Stimulated activated CD4-positive, alpha-beta T cell treated with anti-CD3 and anti-CD28 coated beads, Interleukin-2, amount 100 ng/mL, for 48 hours (primary cell): ENCODE data around the gene CLDN18.

ENCODE experiments used
- DNase-seq, 2 donors: peaks; one replicate each; pipeline ENCODE4 v3.0.0-alpha.2; 2020

CLDN18 gene

DNA sequence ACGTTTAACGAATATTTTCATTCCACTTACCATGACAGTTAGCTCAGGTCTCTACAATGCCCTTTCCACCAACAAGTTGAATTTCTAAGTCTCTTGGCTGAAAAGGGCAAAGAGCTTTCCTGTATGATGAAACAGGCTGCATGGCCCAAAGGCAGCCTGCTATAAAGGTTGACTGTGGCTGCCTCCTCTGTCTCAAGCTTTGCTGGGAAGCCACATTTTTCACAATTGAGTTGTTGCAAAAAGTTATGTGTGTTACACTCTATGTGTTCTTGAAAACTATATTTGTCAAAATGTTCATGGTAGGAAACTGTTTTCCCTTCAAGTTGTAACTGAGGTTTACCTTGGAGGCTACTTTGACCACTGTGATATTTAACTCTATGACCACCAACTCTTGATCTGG lies 56.0 kb downstream of the CLDN18 start:
- no peak for DNase-seq

- DNase-seq = peak in 1 of 2 donors; percentile 24
Observed at GRCh38 chr3:138066383-138066782, 56.4 kb downstream of the CLDN18 start.

- DNase-seq = no peak
Observed at GRCh38 chr3:138066972-138067371, 57.0 kb downstream of the CLDN18 start.

- no peak for DNase-seq
Observed at GRCh38 chr3:138068046-138068445, 58.1 kb downstream of the CLDN18 start.

GRCh38 chr3:138068579-138069174 lies 58.7 kb downstream of the CLDN18 start:
- peak; percentile 80 for DNase-seq

GRCh38 chr3:138070006-138070405 lies 60.0 kb downstream of the CLDN18 start:
- DNase-seq = no peak

GRCh38 chr3:138072796-138073195 lies 62.8 kb downstream of the CLDN18 start:
- no peak for DNase-seq

GRCh38 chr3:138078096-138078495 lies 68.1 kb downstream of the CLDN18 start:
- DNase-seq = no peak

DNA sequence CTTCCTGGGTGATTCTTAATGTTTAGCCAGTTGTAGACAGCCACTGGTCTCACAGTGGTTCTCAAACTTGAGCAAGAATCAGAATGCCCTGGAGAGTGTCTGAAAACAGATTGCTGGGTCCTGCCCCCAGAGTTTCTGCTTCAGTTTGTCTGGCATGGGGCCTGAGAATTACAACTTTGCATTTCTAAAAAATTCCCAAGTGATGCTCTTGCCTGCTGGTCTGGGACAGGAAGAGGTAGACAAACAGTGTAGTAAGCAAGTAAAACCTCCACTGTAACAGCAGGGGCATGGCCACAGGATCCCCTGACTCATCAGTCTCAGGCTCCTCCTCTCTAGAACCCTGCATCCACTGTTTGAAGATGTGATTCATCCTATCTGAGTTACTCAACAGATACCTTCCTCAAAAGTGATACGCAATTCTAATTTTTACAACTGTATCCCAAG lies 69.0 kb downstream of the CLDN18 start:
- no peak for DNase-seq

DNA sequence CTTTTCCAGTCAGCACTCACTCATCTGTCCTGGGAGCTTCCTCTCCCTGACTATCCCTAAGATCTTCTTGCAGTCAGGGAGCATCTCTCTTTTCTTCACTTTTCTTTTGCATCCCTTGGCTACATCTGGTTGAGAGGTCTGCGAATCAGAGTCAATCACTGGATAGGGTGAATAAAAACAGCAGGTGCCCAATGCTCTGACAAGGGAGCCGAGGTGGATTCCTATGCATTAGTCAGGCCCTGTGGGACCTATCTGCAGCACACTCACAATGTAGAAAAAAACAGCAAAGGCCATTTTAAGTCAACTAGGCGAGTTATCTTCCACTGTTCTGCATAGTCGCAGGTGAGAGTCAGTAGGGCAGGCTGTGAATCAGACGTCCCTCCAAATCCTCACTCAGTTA lies 69.9 kb downstream of the CLDN18 start:
- DNase-seq = no peak

GRCh38 chr3:138081371-138082084 lies 71.6 kb downstream of the CLDN18 start:
- DNase-seq = no peak

DNA sequence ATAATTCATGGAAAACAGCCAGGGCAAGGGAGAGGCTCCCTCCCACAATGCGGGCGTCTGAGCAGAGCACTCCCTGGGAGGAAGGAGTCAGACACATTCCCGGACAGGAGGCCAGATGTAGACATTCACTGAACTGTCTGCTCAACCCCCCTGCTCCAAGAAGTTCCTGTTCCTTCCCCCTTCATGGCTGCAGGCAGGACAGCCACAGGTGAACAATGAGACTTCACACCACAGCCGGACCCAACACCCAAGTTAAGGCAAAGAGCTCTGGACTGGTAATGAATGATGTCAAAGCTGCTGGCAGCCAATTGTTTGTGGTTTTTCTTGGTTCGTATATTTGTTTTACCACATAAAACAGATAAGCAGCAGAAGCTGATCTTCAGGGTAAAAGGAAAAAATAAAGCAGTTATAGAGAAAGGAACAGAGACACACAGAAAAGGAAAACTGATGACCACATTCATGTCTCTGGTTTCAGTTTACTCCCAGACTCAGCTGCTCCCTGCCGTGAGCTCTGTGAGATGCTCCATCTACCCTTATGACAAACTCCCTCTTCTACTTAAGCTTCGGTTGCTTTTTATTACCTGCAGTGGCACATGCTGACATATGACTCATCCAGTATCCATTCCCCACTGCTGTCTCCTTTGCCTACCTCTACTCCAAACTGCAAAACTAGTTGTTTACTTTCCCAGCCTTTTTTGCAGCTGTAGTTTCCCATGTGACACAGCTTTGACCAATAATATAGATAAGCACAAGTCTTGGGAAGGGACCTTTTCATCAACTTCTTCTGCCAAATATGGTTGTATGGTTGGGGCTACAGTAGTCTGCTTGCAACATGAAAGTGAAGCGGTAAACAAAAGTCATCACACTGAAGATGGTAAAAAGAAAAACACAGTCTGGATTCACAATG lies 72.4 kb downstream of the CLDN18 start:
- DNase-seq = no peak

DNA sequence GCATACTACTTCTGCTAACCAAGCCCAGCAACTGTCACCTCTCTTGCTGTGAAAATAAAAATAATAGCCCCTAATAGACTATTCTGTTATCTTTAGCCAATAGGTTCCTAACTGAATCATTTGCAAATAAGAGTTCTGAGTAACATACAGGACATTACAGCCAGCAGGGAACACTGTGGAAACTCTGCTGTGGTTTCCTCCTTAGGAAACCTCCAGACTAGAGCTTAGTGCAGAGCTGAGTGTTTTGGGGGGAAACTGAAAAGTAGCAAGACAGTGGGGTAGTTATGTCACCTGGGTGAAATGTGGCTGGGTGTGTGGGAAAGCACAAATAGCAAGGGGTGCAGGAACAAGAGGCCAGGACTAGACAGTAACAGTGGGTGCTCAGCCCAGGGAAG lies 73.0 kb downstream of the CLDN18 start:
- no peak for DNase-seq
